ENCODE measurements around the gene AKAP4. TPM values are rescaled to one million over a fixed set of nuclear protein-coding genes. Genes with fewer than 3 reads are reported as not detected.

Gene AKAP4
- total RNA-seq, 8 experiments from 2014 or later = 0.04 TPM; not detected in 7

DNA sequence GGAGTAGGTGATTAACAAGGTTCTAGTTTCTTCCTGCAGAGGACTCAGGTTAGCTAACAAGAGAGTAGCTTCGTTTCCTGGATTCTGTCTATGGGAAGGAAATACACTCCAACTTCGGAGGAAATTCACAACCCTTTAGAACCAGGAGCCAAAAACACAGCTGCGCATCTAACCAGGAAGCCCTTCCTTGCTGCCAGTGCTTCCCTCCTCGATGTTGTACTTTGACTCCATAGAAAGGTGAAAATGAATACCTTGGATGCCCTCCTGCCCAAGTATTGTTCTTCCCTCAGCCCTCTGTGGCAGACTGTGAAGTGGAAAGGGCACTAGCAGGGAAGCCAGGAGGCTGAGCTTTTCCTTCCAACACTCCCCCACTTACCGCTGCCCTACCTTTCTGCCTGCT lies 35.1 kb downstream of the AKAP4 start:
- no peak for ATAC-seq (replicated peaks in 6 of 8)
- no peak overlapping the region for H3K4me3 ChIP-seq
- 0 to 67% (median 55%) methylated on average over 1 to 4 of the region's 5 CpGs; no CpG with 5 or more reads in 7 of the 10 experiments for WGBS, 10 experiments
- no peaks in the 10 kb centered on the region for H3K4me1 ChIP-seq (replicated peaks in 1 of 2)
- in situ Hi-C loops (cut with MboI; ENCODE audit: low pct_unique_long_range_greater_than_20kb in 2 of 9, low sequenced_read_pairs in 9 of 9, unreplicated experiment in 9 of 9) = no loop called here
- H3K27ac ChIP-seq = no peak overlapping the region

DNA sequence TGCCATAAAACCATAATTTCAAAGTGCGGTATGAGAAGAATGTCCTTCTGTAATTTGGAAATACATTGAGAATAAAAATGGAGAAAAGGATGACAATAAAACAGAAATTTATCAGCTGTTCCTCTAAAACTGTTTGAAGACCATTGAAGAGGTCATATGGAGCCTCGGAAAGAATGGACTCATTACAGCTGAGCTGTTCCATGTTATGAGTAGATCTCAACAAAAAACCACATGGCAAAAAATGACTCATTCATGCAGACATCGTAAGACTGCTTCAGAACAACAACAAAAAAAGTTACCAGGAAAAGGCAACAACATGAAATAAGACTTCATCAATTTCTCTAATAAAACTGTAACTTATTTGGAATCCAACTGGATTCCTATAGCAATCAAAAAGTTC lies 39.7 kb downstream of the AKAP4 start:
- no peak for ATAC-seq (replicated peaks in 6 of 8)
- H3K4me3 ChIP-seq = no peak overlapping the region
- no peaks in the 10 kb centered on the region for H3K4me1 ChIP-seq (replicated peaks in 1 of 2)
- in situ Hi-C loops (cut with MboI; ENCODE audit: low pct_unique_long_range_greater_than_20kb in 2 of 9, low sequenced_read_pairs in 9 of 9, unreplicated experiment in 9 of 9) = no loop called here
- no peak overlapping the region for H3K27ac ChIP-seq
- 27 to 100% (median 79%) methylated on average over 1 to 3 of the region's 3 CpGs; no CpG with 5 or more reads in 5 of the 10 experiments for WGBS, 10 experiments

GRCh38 chrX:50158593-50158992 lies 42.2 kb downstream of the AKAP4 start:
- H3K27ac ChIP-seq = no peak overlapping the region

GRCh38 chrX:50157545-50158135 lies 43.2 kb downstream of the AKAP4 start:
- Histone ChIP-seq H3K27ac (no peak overlapping the region), H3K4me1 (replicated peaks in 1 of 2) (no peaks in the 10 kb centered on the region), H3K4me3 (no peak overlapping the region)
- in situ Hi-C loops (cut with MboI; ENCODE audit: low pct_unique_long_range_greater_than_20kb in 2 of 9, low sequenced_read_pairs in 9 of 9, unreplicated experiment in 9 of 9) = no loop called here
- ATAC-seq (replicated peaks in 6 of 8) = no peak
- WGBS, 10 experiments = 0 to 88% (median 34%) methylated on average over 1 to 2 of the region's 4 CpGs; no CpG with 5 or more reads in 6 of the 10 experiments

More at GRCh38 chrX:50158593-50158992, 42.2 kb downstream of the AKAP4 start:
- in situ Hi-C loops (cut with MboI; ENCODE audit: low pct_unique_long_range_greater_than_20kb in 2 of 9, low sequenced_read_pairs in 9 of 9, unreplicated experiment in 9 of 9) = no loop called here
- Histone ChIP-seq H3K4me1 (replicated peaks in 1 of 2) (no peaks in the 10 kb centered on the region), H3K4me3 (no peak overlapping the region)
- ATAC-seq (replicated peaks in 6 of 8) = no peak
- 0% methylated on average over 1 of the region's 1 CpG; no CpG with 5 or more reads in 7 of the 10 experiments for WGBS, 10 experiments

- in situ Hi-C loops (cut with MboI; ENCODE audit: low pct_unique_long_range_greater_than_20kb in 2 of 9, low sequenced_read_pairs in 9 of 9, unreplicated experiment in 9 of 9) = no loop called here
- ATAC-seq (replicated peaks in 6 of 8) = no peak
- WGBS, 10 experiments = 67 to 70% methylated on average over 1 of the region's 1 CpG; no CpG with 5 or more reads in 8 of the 10 experiments
- Histone ChIP-seq H3K4me1 (replicated peaks in 1 of 2) (no peaks in the 10 kb centered on the region), H3K27ac (no peak overlapping the region), H3K4me3 (no peak overlapping the region)
These were observed 46.4 kb downstream of the AKAP4 start for GRCh38 chrX:50154429-50154828.

- no peak for ATAC-seq (replicated peaks in 6 of 8)
- WGBS, 10 experiments = 93% methylated on average over 2 of the region's 2 CpGs; no CpG with 5 or more reads in 9 of the 10 experiments
- H3K4me3 ChIP-seq = no peak overlapping the region
- H3K4me1 ChIP-seq (replicated peaks in 1 of 2) = no peaks in the 10 kb centered on the region
- no peak overlapping the region for H3K27ac ChIP-seq
- in situ Hi-C loops (cut with MboI; ENCODE audit: low pct_unique_long_range_greater_than_20kb in 2 of 9, low sequenced_read_pairs in 9 of 9, unreplicated experiment in 9 of 9) = no loop called here
These were observed 48.4 kb downstream of the AKAP4 start for GRCh38 chrX:50152456-50152855.

DNA sequence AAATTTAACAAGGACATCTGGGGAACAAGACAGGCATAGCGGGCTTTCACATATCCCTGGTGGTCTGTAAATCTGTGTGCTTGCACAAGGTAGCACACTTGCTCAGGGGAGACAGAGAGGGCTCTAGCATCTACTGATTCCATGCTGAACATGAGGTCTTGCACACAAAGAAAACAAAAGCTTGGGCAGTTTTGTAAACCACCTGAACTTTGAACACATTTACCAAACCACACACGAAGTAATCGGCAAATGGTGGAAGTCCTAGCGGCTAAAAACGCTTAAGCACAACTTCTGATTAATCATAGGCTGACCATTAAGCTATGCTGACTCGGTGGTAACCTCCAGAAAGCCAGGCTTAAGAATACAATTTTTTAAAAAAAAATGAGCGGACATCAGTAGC lies 52.8 kb downstream of the AKAP4 start:
- Histone ChIP-seq H3K4me3 (no peak overlapping the region), H3K27ac (no peak overlapping the region), H3K4me1 (replicated peaks in 1 of 2) (no peaks in the 10 kb centered on the region)
- in situ Hi-C loops (cut with MboI; ENCODE audit: low pct_unique_long_range_greater_than_20kb in 2 of 9, low sequenced_read_pairs in 9 of 9, unreplicated experiment in 9 of 9) = no loop called here
- ATAC-seq (replicated peaks in 6 of 8) = no peak
- WGBS, 10 experiments = 17 to 62% (median 25%) methylated on average over 1 to 7 of the region's 7 CpGs; no CpG with 5 or more reads in 5 of the 10 experiments

Other genes starting within 250 kb of the AKAP4 start
- gene CCNB3, start 3.8 kb upstream of the AKAP4 start, total RNA-seq = 1 to 10 TPM in 2 of 8 experiments, under 1 TPM in 6; 0.17 to 2.1 (median 0.48) TPM

Measured in motor neuron (in vitro differentiated cells).